Right cardiac atrium (tissue), 5 donors: ENCODE results near the gene IMPG2. TPM values are rescaled to one million over a fixed set of nuclear protein-coding genes. Genes with fewer than 3 reads are reported as not detected.
"Not testable (repeated sequence)": the region's sequence is repeated elsewhere in the genome, so short reads cannot be mapped to it uniquely, and the experiment has no call there.

ENCODE experiments used
- ATAC-seq, 2 donors: fragments of 200-7000 bp; cut with Tn5 transposase; one replicate each; pipeline versions ENCODE4 v1.8.0 to v1.9.1; 2020; ENCODE audit warnings: moderate library complexity in 2 of 2, mild to moderate bottlenecking in 1 of 2
- DNase-seq, 3 donors: peaks; one replicate each; pipeline ENCODE4 v3.0.0-alpha.2; 2020
- H3K27ac ChIP-seq: one replicate; pipeline ENCODE4 v1.5.1; 2013; ENCODE audit warnings: mild to moderate bottlenecking, low read length, control low read depth, moderate library complexity
- H3K27me3 ChIP-seq: one replicate; pipeline ENCODE4 v1.6.1; 2013; ENCODE audit not compliant: control insufficient read depth, insufficient read depth
- H3K4me1 ChIP-seq: one replicate; pipeline ENCODE4 v1.6.1; 2013; ENCODE audit warnings: low read length; ENCODE audit not compliant: control insufficient read depth, insufficient read depth
- H3K4me3 ChIP-seq: one replicate; pipeline ENCODE4 v1.5.1; 2013; ENCODE audit warnings: low read length, control low read depth
- H3K9me3 ChIP-seq: one replicate; pipeline ENCODE4 v1.6.1; 2013; ENCODE audit warnings: low read length; ENCODE audit not compliant: control insufficient read depth
- WGBS: extraction: QIAGEN DNeasy Blood & Tissue Kit; methylation state at CpG from one replicate; pipeline ENCODE4 v1.1.7; 2013; 5-methylcytosine and 5-hydroxymethylcytosine counted together
- intact Hi-C, 4 donors: fragments of 100-400 bp; cut with DNase I; formaldehyde crosslinking; loops; one replicate each; pipeline versions ENCODE4 v1.11.0 to v1.14.0; 2022 to 2023
- polyA plus RNA-seq: library from polyadenylated mRNA; stranded (reverse); fragments of 200-250 nt; gene quantifications from one replicate; pipeline ENCODE4 v1.2.3, GENCODE V29; 2013
- total RNA-seq, 4 donors: library from RNA; stranded (reverse); fragmentation: NEBNext Ultra II Directional; extraction: Animal tissue kit (Norgen Biotek cat#: 25700); gene quantifications; one replicate each; pipeline ENCODE4 v1.2.1, GENCODE V29; 2021
- donor health status: healthy with polysubstance abuse.
- donor health status: DM: no; HTN: yes; CAD: no.
- donor health status: DM: no; HTN: no; CAD: no.
- donor health status: DM: no; HTN: yes; CAD: no; lungs with severe emphysema.
- donor health status: DM: yes; HTN: yes; CAD: no.

Gene IMPG2
- total and polyA plus RNA-seq, 5 donors = 0.05 to 0.49 (median 0.37) TPM

- H3K4me1 ChIP-seq, H3K27me3 ChIP-seq, H3K4me3 ChIP-seq, H3K27ac ChIP-seq, DNase-seq, intact Hi-C loops, H3K9me3 ChIP-seq, ATAC-seq: not testable (repeated sequence)
These were observed 12.1 kb downstream of the IMPG2 start for GRCh38 chr3:101308147-101308772.

GRCh38 chr3:101303836-101304235, 16.5 kb downstream of the IMPG2 start:
- Histone ChIP-seq H3K27me3 (no peaks in the 10 kb centered on the region), H3K27ac (no peak overlapping the region), H3K4me3 (no peak overlapping the region), H3K4me1 (no peaks in the 10 kb centered on the region), H3K9me3 (no peaks in the 10 kb centered on the region)
- intact Hi-C loops = no loop called here
- ATAC-seq (no peak), DNase-seq (no peak)

GRCh38 chr3:101303089-101303731, 17.2 kb downstream of the IMPG2 start:
- intact Hi-C loops = no loop called here
- WGBS = 64% methylated on average over 5 of the region's 5 CpGs
- ATAC-seq = no peak
- Histone ChIP-seq H3K9me3 (no peaks in the 10 kb centered on the region), H3K4me1 (no peaks in the 10 kb centered on the region), H3K27me3 (no peaks in the 10 kb centered on the region), H3K4me3 (no peak overlapping the region), H3K27ac (no peak overlapping the region)
- no peak for DNase-seq

- Histone ChIP-seq H3K27ac (no peak overlapping the region), H3K27me3 (no peaks in the 10 kb centered on the region), H3K4me1 (no peaks in the 10 kb centered on the region), H3K4me3 (no peak overlapping the region), H3K9me3 (no peaks in the 10 kb centered on the region)
- DNase-seq = peak in 1 of 3 donors; percentile 9
- WGBS = 86% methylated on average over 8 of the region's 8 CpGs
- no peak for ATAC-seq
- intact Hi-C loops = no loop called here
These were observed 20.3 kb downstream of the IMPG2 start for GRCh38 chr3:101300073-101300472.

- Histone ChIP-seq H3K27me3 (no peaks in the 10 kb centered on the region), H3K4me3 (no peak overlapping the region), H3K4me1 (no peaks in the 10 kb centered on the region), H3K27ac (no peak overlapping the region), H3K9me3 (no peaks in the 10 kb centered on the region)
- intact Hi-C loops = no loop called here
- no peak for DNase-seq
- ATAC-seq = no peak
These were observed 28.3 kb downstream of the IMPG2 start for GRCh38 chr3:101292027-101292426.

- Histone ChIP-seq H3K27me3 (no peaks in the 10 kb centered on the region), H3K9me3 (no peaks in the 10 kb centered on the region), H3K4me3 (no peak overlapping the region), H3K27ac (no peak overlapping the region), H3K4me1 (no peaks in the 10 kb centered on the region)
- WGBS = 84% methylated on average over 2 of the region's 2 CpGs
- DNase-seq (no peak), ATAC-seq (no peak)
- intact Hi-C loops = no loop called here
These were observed 32.1 kb downstream of the IMPG2 start for GRCh38 chr3:101288294-101288693.

- no peaks in the 10 kb centered on the region for H3K4me1 ChIP-seq
- no peak for ATAC-seq
- 80% methylated on average over 1 of the region's 1 CpG for WGBS
These were observed 35.6 kb downstream of the IMPG2 start for GRCh38 chr3:101284757-101285156.

GRCh38 chr3:101281521-101282030, 38.8 kb downstream of the IMPG2 start:
- DNase-seq (no peak), ATAC-seq (no peak)
- intact Hi-C loops = no loop called here
- H3K27ac ChIP-seq = no peak overlapping the region
- H3K4me1 ChIP-seq = no peaks in the 10 kb centered on the region
- H3K9me3 ChIP-seq = no peaks in the 10 kb centered on the region
- no peak overlapping the region for H3K4me3 ChIP-seq
- H3K27me3 ChIP-seq = no peaks in the 10 kb centered on the region
- WGBS = 45% methylated on average over 3 of the region's 3 CpGs

More at GRCh38 chr3:101284757-101285156, 35.6 kb downstream of the IMPG2 start:
- Histone ChIP-seq H3K27ac (no peak overlapping the region), H3K4me3 (no peak overlapping the region), H3K27me3 (no peaks in the 10 kb centered on the region), H3K9me3 (no peaks in the 10 kb centered on the region)
- DNase-seq = no peak
- intact Hi-C loops = no loop called here

GRCh38 chr3:101279765-101280385, 40.5 kb downstream of the IMPG2 start:
- no peaks in the 10 kb centered on the region for H3K4me1 ChIP-seq
- no peak overlapping the region for H3K27ac ChIP-seq
- intact Hi-C loops = no loop called here
- DNase-seq = no peak
- 94% methylated on average over 1 of the region's 1 CpG for WGBS
- ATAC-seq = no peak
- no peak overlapping the region for H3K4me3 ChIP-seq
- no peaks in the 10 kb centered on the region for H3K27me3 ChIP-seq
- no peaks in the 10 kb centered on the region for H3K9me3 ChIP-seq

- no peak for DNase-seq
- Histone ChIP-seq H3K9me3 (no peaks in the 10 kb centered on the region), H3K27ac (no peak overlapping the region), H3K27me3 (no peaks in the 10 kb centered on the region), H3K4me3 (no peak overlapping the region), H3K4me1 (no peaks in the 10 kb centered on the region)
- no peak for ATAC-seq
- intact Hi-C loops = no loop called here
These were observed 41.2 kb downstream of the IMPG2 start for GRCh38 chr3:101279162-101279561.

GRCh38 chr3:101278727-101279126, 41.6 kb downstream of the IMPG2 start:
- DNase-seq = no peak
- intact Hi-C loops = no loop called here
- H3K9me3 ChIP-seq = no peaks in the 10 kb centered on the region
- H3K4me3 ChIP-seq = no peak overlapping the region
- H3K4me1 ChIP-seq = no peaks in the 10 kb centered on the region
- H3K27ac ChIP-seq = no peak overlapping the region
- H3K27me3 ChIP-seq = no peaks in the 10 kb centered on the region
- ATAC-seq = no peak
